Measurements from ENCODE around the gene NDUFS2.
A peak's percentile ranks its signal among the peaks of the same experiment; 100 is the strongest.

Gene NDUFS2

DNA sequence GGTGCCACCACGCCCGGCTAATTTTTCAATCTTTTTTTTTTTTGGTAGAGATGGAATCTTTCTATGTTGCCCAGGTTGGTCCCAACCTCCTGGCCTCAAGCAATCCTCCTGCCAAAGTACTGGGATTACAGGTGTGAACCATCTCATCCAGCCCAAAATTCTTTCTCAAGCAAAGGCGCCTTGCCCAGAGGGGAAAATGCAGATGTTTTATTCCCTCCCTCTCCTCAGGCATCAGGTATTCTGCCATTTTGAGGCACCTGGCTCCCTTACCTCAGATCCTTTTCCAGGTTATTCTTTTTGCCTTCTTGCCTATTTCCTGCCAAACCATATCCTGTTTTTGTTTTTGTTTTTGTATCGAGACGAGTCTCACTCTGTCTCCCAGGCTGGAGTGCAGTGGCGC, 13.8 kb upstream of the NDUFS2 start:
- Histone ChIP-seq H3K9ac (ENCODE audit: low read length) (no peak overlapping the region), H3K79me2 (ENCODE audit: control insufficient read depth, insufficient read depth, low read length) (no peaks in the 10 kb centered on the region), H3K23ac (ENCODE audit: low read length) (no peak overlapping the region), H3K36me3 (ENCODE audit: control insufficient read depth, insufficient read depth, low read length) (no peaks in the 10 kb centered on the region), H2BK15ac (replicated peaks; ENCODE audit: low read depth) (no peak overlapping the region), H3K56ac (ENCODE audit: low read length) (no peak overlapping the region), H4K5ac (ENCODE audit: low read length) (no peak overlapping the region), H3K4ac (ENCODE audit: low read depth, low read length) (no peak overlapping the region), H3K27ac (ENCODE audit: low read depth, low read length) (no peak overlapping the region), H3K4me2 (ENCODE audit: low read length) (no peak overlapping the region), H3K18ac (ENCODE audit: low read length) (no peak overlapping the region), H3K4me1 (ENCODE audit: control insufficient read depth, low read depth, low read length) (no peaks in the 10 kb centered on the region), H2AK5ac (ENCODE audit: low read length) (no peak overlapping the region), H2BK5ac (ENCODE audit: low read length) (no peak overlapping the region), H2BK120ac (ENCODE audit: low read depth, low read length) (no peak overlapping the region), H3K27me3 (ENCODE audit: insufficient read depth, low read length, poor library complexity) (no peaks in the 10 kb centered on the region), H4K8ac (ENCODE audit: low read depth, low read length) (no peak overlapping the region), H3K4me3 (ENCODE audit: low read length) (no peak overlapping the region), H3K79me1 (ENCODE audit: low read length) (no peaks in the 10 kb centered on the region)
- DNase-seq, result no peak
- no CpG with 5 or more reads among the region's 6 CpGs for WGBS (ENCODE audit: extremely low coverage, insufficient coverage, low lambda C conversion rate)

DNA sequence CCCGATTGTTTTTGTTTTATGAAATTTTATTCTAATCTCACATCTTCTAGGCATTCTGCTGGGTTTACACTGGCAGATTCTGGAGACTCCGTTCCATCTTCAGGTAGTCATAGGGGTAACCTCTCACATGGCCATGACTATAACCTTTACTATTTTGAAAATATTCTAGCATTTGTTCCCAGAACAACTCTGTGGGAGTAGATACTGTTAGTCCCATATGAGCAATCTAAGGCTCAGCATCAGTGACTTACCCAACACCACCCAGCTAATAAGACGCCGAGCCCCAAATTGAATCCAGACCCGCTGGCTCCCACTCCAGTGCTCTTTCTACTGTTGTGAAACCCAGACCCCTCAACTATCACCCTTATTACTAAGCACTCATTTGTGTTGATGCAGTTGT, 13.1 kb upstream of the NDUFS2 start:
- Histone ChIP-seq H3K9ac (ENCODE audit: low read length) (no peak overlapping the region), H4K8ac (ENCODE audit: low read depth, low read length) (no peak overlapping the region), H3K4ac (ENCODE audit: low read depth, low read length) (no peak overlapping the region), H3K36me3 (ENCODE audit: control insufficient read depth, insufficient read depth, low read length) (no peaks in the 10 kb centered on the region), H3K27ac (ENCODE audit: low read depth, low read length) (no peak overlapping the region), H3K4me2 (ENCODE audit: low read length) (no peak overlapping the region), H4K5ac (ENCODE audit: low read length) (no peak overlapping the region), H3K23ac (ENCODE audit: low read length) (no peak overlapping the region), H3K4me1 (ENCODE audit: control insufficient read depth, low read depth, low read length) (no peaks in the 10 kb centered on the region), H2BK120ac (ENCODE audit: low read depth, low read length) (no peak overlapping the region), H3K4me3 (ENCODE audit: low read length) (no peak overlapping the region), H2AK5ac (ENCODE audit: low read length) (no peak overlapping the region), H2BK5ac (ENCODE audit: low read length) (no peak overlapping the region), H3K56ac (ENCODE audit: low read length) (no peak overlapping the region), H2BK15ac (replicated peaks; ENCODE audit: low read depth) (no peak overlapping the region), H3K79me2 (ENCODE audit: control insufficient read depth, insufficient read depth, low read length) (no peaks in the 10 kb centered on the region), H3K27me3 (ENCODE audit: insufficient read depth, low read length, poor library complexity) (no peaks in the 10 kb centered on the region), H3K18ac (ENCODE audit: low read length) (no peak overlapping the region), H3K79me1 (ENCODE audit: low read length) (no peaks in the 10 kb centered on the region)
- no peak for DNase-seq
- no CpG with 5 or more reads among the region's 5 CpGs for WGBS (ENCODE audit: extremely low coverage, insufficient coverage, low lambda C conversion rate)

DNA sequence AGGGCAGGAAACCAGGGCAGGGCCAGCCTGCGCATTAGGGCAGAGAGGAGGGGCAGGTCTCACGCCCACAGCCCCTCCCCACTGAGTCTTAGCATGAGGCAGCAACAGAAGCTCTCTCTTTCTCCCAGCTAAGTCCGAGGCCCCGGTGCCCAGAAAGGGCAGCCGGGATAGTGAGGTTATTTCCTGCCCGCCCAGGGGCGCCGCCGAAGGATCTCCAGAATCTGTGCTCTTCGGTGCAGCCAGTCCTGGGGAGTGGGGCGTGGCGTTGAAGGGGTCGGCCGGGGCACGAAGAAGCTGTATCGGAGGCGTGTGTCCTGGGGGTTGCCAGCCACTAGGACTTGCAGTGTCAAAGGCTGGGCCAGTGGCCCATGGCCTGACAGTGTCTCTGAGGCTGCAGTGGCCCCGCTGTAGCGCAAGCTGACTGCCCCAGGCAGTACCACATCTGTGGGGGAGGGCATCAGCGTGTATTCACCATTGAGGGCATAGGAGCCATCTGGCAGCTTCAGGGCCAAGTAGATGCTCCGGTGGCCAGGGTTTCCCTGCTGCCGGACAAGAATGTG, 11.1 kb upstream of the NDUFS2 start:
- no CpG with 5 or more reads among the region's 22 CpGs for WGBS (ENCODE audit: extremely low coverage, insufficient coverage, low lambda C conversion rate)
- H3K79me1 ChIP-seq (ENCODE audit: low read length), result no peaks in the 10 kb centered on the region

DNA sequence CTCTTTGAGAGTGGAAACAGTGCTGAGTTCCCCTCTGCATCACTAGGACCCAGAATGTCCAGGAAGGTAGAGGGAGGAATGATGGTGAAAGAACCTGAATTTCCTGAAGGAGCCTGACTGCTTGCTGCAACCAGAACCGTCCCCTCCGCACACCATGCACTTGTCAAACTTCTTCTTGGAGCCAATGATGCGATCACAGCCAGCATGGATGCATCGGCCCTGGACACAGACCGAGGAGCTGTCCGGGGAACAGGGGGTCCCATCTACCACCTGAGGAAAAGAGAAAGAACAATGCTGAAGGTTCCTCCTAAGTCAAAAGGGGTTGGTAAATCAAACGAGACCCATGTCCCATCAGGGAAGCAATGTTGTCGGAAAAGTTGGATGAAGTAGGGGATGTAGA, 10.2 kb upstream of the NDUFS2 start:
- H3K56ac ChIP-seq (ENCODE audit: low read length), result no peak overlapping the region
- H2BK5ac ChIP-seq (ENCODE audit: low read length), result no peak overlapping the region
- H3K4ac ChIP-seq (ENCODE audit: low read depth, low read length), result no peak overlapping the region
- H3K4me3 ChIP-seq (ENCODE audit: low read length), result no peak overlapping the region
- H3K18ac ChIP-seq (ENCODE audit: low read length), result no peak overlapping the region
- H4K5ac ChIP-seq (ENCODE audit: low read length), result no peak overlapping the region
- no peak overlapping the region for H3K9ac ChIP-seq (ENCODE audit: low read length)
- no peak for DNase-seq
- no CpG with 5 or more reads among the region's 8 CpGs for WGBS (ENCODE audit: extremely low coverage, insufficient coverage, low lambda C conversion rate)
- H3K79me2 ChIP-seq (ENCODE audit: control insufficient read depth, insufficient read depth, low read length), result no peaks in the 10 kb centered on the region
- H3K4me2 ChIP-seq (ENCODE audit: low read length), result no peak overlapping the region
- no peaks in the 10 kb centered on the region for H3K79me1 ChIP-seq (ENCODE audit: low read length)
- no peak overlapping the region for H3K23ac ChIP-seq (ENCODE audit: low read length)
- no peak overlapping the region for H2BK15ac ChIP-seq (replicated peaks; ENCODE audit: low read depth)
- no peak overlapping the region for H4K8ac ChIP-seq (ENCODE audit: low read depth, low read length)
- no peaks in the 10 kb centered on the region for H3K36me3 ChIP-seq (ENCODE audit: control insufficient read depth, insufficient read depth, low read length)
- H3K27me3 ChIP-seq (ENCODE audit: insufficient read depth, low read length, poor library complexity), result no peaks in the 10 kb centered on the region
- H2BK120ac ChIP-seq (ENCODE audit: low read depth, low read length), result no peak overlapping the region
- no peak overlapping the region for H3K27ac ChIP-seq (ENCODE audit: low read depth, low read length)
- peaks cover 1% of the 10 kb centered on the region for H3K4me1 ChIP-seq (ENCODE audit: control insufficient read depth, low read depth, low read length)
- no peak overlapping the region for H2AK5ac ChIP-seq (ENCODE audit: low read length)

More for the DNA sequence above, 11.1 kb upstream of the NDUFS2 start:
- Histone ChIP-seq H3K27me3 (ENCODE audit: insufficient read depth, low read length, poor library complexity) (no peaks in the 10 kb centered on the region), H3K4me1 (ENCODE audit: control insufficient read depth, low read depth, low read length) (no peaks in the 10 kb centered on the region), H3K56ac (ENCODE audit: low read length) (no peak overlapping the region), H3K23ac (ENCODE audit: low read length) (no peak overlapping the region), H2AK5ac (ENCODE audit: low read length) (no peak overlapping the region), H3K36me3 (ENCODE audit: control insufficient read depth, insufficient read depth, low read length) (no peaks in the 10 kb centered on the region), H2BK5ac (ENCODE audit: low read length) (no peak overlapping the region), H3K79me2 (ENCODE audit: control insufficient read depth, insufficient read depth, low read length) (no peaks in the 10 kb centered on the region), H3K9ac (ENCODE audit: low read length) (no peak overlapping the region), H4K8ac (ENCODE audit: low read depth, low read length) (no peak overlapping the region), H3K4me3 (ENCODE audit: low read length) (no peak overlapping the region), H4K5ac (ENCODE audit: low read length) (no peak overlapping the region), H3K4ac (ENCODE audit: low read depth, low read length) (no peak overlapping the region), H2BK15ac (replicated peaks; ENCODE audit: low read depth) (no peak overlapping the region), H3K18ac (ENCODE audit: low read length) (no peak overlapping the region), H3K4me2 (ENCODE audit: low read length) (no peak overlapping the region), H3K27ac (ENCODE audit: low read depth, low read length) (no peak overlapping the region), H2BK120ac (ENCODE audit: low read depth, low read length) (no peak overlapping the region)
- no peak for DNase-seq

DNA sequence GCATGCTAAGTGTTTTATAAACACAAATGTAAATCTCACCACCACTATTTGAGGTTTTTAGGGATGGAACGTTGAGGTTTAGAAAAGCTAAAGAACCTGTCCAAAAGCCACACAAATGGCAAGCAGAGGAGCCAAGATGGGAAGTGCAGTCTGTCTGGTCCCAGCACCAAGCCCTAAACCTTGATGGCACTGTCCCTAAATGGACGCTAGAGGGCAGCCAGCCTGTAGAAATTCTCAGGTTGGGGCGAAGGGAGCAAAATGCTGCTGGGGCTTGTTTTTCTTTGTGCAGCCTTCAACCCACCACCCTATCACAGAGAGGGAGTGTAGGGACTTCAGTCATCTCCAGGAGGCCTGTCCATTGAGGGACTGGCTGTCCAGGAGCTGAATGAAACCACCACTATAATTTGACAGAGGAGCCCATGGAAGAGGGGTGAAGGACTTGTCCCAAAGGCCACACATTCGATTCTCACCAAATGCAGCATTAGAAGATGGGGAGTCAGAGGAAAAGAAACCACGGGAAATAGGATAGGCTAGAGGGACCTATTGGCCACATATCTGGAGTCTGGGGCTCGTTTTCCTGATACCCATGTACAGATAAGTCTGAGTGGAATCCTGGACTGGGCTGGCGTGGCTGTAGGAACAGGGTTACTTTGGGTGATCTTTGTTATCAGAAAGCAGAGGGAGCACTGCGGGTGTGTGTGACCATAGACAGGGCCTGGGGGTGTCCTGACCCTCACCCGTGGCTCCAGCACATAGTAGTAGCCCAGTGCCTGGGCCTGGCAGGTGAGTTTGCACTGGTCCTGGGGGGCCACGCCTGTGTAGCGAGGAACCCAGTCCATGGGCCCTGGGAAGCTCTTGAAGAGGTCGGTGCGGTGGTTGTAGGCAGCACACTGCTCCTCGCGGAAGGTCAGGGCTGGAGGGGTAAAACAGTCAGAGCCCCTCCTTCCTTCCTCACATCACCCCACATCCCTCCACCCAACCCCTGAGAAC, 9.4 kb upstream of the NDUFS2 start:
- Histone ChIP-seq H3K36me3 (ENCODE audit: control insufficient read depth, insufficient read depth, low read length) (no peaks in the 10 kb centered on the region), H3K79me1 (ENCODE audit: low read length) (no peaks in the 10 kb centered on the region), H3K18ac (ENCODE audit: low read length) (no peak overlapping the region), H3K23ac (ENCODE audit: low read length) (no peak overlapping the region), H3K79me2 (ENCODE audit: control insufficient read depth, insufficient read depth, low read length) (no peaks in the 10 kb centered on the region), H2BK15ac (replicated peaks; ENCODE audit: low read depth) (no peak overlapping the region), H4K5ac (ENCODE audit: low read length) (no peak overlapping the region), H3K4ac (ENCODE audit: low read depth, low read length) (no peak overlapping the region), H3K27me3 (ENCODE audit: insufficient read depth, low read length, poor library complexity) (no peaks in the 10 kb centered on the region), H3K9ac (ENCODE audit: low read length) (no peak overlapping the region), H3K56ac (ENCODE audit: low read length) (no peak overlapping the region), H2BK5ac (ENCODE audit: low read length) (no peak overlapping the region), H3K27ac (ENCODE audit: low read depth, low read length) (no peak overlapping the region), H3K4me3 (ENCODE audit: low read length) (no peak overlapping the region), H3K4me2 (ENCODE audit: low read length) (no peak overlapping the region), H3K4me1 (ENCODE audit: control insufficient read depth, low read depth, low read length) (peaks cover 8% of the 10 kb centered on the region), H4K8ac (ENCODE audit: low read depth, low read length) (no peak overlapping the region), H2AK5ac (ENCODE audit: low read length) (no peak overlapping the region), H2BK120ac (ENCODE audit: low read depth, low read length) (no peak overlapping the region)
- DNase-seq, result peak; percentile 83
- no CpG with 5 or more reads among the region's 15 CpGs for WGBS (ENCODE audit: extremely low coverage, insufficient coverage, low lambda C conversion rate)
